ENCODE results near the gene THRB.
A peak's percentile ranks its signal among the peaks of the same experiment; 100 is the strongest.

The THRB gene

GRCh38 chr3:24258727-24259600 is 235.7 kb downstream of the THRB start:
- no peak for DNase-seq

DNA sequence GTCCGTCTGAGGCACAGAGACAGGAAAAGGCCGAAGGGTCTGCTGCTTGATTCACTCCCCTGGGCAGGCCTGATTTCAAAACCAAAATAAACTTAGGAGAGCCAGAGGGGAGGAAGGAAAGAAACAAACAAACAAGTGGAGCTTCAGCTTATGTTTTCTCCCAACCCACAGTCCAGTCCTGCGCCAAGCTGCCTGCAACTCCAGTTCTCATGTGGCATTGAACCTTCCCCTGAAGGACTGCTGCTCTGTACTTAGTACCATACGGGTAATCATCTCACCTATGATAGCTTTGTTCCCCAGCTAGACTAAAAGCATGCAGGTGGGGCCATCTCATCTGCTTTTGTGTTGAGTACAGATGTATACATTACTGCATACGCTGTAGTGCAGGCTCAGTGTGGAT is 236.4 kb downstream of the THRB start:
- DNase-seq: no peak

DNA sequence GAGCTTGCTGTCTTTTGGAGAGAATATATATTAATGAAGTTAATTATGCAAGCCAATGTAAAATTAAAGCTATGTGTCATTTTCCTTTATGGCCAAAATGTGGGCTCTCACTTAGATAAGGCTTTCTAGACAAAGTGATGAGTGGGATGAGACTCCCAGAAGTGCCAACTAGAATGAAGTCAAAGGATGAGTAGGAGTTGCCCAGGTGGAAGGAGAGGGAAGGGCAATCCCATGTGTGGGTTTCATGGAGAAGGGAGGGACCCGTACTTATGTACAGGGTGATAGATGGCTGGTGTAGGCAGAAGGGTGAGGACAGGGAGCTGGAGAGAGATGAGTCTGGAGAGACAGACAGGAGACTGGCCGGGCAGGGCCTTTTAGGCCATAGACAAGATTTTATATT is 239.2 kb downstream of the THRB start:
- no peak for DNase-seq

GRCh38 chr3:24254649-24255048 is 240.0 kb downstream of the THRB start:
- DNase-seq: no peak

GRCh38 chr3:24253336-24253735 is 241.3 kb downstream of the THRB start:
- DNase-seq: no peak

GRCh38 chr3:24249523-24249922 is 245.1 kb downstream of the THRB start:
- DNase-seq: no peak

DNA sequence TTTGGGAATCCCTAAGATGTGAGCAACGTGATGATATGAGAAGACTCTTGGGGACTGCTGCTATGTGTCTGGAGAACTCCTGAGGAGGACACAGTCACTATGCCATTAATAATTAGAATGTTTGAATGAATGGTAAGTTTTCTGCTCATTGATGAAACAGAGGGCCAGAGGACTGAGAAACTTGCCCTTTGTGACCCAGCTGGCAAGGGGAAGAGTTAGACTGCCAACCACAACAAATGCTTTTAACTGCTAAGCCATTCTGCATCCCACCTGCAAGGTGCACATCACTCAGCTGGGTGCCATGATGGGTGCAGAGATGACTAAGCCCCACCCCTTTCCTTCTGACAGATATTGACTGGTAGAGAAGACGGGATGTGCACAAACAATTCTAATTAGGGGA is 249.6 kb downstream of the THRB start:
- no peak for DNase-seq

- no peak for DNase-seq
Measured at GRCh38 chr3:24244491-24244890, 250.2 kb downstream of the THRB start.

- DNase-seq: no peak
Measured at GRCh38 chr3:24242012-24242698, 252.5 kb downstream of the THRB start.

DNA sequence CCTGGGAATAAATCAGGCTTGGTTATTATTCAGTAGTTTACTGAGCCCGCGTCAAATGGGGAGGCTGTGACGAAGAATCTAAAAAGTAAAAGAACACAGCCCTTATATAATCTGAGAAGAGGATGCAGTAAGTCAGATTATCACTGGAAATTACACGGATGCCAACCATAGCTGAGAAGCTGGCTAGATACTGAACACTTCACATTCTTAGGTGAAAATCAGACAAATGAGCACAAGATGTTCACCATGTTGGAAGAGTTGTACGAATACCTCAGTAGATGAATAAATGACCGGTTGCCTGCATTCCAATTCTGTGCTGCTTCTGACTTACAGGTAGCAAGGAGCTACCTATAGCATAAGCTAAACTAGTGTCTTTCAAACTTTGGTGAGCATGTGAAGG is 254.3 kb downstream of the THRB start:
- DNase-seq: no peak

GRCh38 chr3:24237971-24238706 is 256.5 kb downstream of the THRB start:
- peak; percentile 67 to 76 (median 72) for DNase-seq

- no peak for DNase-seq
Measured at GRCh38 chr3:24235121-24235520, 259.5 kb downstream of the THRB start.

DNA sequence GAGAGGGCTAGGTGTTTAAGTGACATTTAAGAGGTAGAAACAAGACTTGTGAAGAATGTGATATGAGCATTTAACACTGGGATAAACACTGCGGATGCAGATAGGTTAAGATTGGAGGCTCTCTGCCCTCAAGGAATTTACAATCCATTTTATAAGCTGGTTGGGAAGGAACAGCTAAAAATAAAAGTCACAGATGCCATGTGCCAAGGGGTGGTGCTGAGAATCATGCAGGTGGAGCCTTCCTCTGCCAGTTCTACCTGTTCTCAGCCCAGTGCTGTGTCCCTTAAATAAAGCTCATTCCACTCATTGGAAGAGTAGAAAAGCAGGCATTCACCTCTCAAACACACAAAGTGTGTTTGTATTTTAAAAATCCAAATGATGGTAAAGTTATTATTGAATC is 261.9 kb downstream of the THRB start:
- no peak for DNase-seq

DNA sequence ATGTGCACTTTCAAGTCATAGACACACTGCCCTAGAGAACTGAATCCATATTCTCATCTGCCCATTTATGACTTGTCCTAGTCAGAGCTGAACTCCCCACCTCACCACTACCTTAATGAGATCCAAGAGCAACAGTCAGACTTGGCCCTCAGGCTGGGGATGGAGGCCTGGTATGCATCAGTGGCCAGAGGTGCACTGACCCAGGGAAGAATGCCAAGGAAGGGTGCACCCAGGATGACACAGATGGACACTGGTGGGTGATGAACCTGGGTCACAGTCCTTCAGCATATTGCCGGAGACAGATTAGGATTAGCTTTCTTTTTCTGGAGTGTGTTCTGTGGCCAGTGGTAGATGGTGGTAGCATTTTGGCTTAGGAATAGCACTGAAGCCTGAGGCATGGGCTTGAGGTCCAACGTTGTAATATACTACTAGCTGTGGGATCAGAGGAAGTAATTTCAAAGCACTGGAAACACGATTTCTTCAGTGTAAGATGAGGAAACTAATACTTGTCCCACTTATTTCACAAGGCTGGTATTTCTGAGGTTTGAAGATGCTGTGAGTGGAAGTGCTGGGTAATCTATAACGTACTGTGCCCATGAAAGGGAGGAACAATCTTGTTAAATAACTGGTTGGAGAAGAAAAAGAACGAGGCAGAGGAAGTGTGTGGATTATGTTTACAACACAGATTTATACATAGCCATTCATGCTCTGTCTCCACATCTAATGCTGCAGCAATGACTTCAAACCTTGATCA is 265.0 kb downstream of the THRB start:
- peak; percentile 24 to 53 (median 53) for DNase-seq

- DNase-seq: no peak
Measured at GRCh38 chr3:24227635-24228034, 267.0 kb downstream of the THRB start.

- no peak for DNase-seq
Measured at GRCh38 chr3:24226397-24226796, 268.3 kb downstream of the THRB start.

GRCh38 chr3:24225385-24225950 is 269.2 kb downstream of the THRB start:
- DNase-seq: no peak

GRCh38 chr3:24224666-24225384 is 269.8 kb downstream of the THRB start:
- DNase-seq: peak; percentile 8 to 53 (median 25)

DNA sequence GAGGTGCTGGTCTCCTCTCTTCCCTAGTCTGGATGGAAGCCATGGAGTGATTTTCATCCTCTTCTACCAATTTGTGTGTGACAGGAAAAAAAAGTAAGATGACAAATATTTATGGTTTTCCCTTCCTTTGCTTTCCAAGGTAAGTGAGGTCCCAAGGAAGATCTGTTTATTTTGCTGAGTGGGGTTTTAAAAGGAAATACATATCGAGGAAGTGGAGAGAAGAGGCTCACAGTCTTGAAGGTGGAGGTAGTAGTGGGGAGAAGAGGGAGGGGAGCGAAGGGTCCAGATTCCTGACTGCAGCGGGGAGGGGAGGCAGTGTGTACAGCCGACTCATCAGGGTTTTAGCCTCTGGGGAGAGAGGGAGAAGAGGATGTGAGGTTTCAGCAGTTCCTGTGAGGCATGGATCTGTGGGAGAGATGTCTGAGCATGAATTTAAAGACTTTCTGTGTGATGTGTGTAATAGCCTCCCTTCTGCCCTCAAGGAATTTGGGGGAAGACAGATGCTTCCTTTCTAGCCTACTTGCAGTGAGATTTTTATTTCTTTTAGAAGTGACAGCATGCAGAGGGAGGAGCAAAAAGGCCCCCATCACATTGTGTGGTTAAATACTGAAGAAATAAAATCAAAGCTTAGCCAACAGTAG is 272.4 kb downstream of the THRB start:
- no peak for DNase-seq

DNA sequence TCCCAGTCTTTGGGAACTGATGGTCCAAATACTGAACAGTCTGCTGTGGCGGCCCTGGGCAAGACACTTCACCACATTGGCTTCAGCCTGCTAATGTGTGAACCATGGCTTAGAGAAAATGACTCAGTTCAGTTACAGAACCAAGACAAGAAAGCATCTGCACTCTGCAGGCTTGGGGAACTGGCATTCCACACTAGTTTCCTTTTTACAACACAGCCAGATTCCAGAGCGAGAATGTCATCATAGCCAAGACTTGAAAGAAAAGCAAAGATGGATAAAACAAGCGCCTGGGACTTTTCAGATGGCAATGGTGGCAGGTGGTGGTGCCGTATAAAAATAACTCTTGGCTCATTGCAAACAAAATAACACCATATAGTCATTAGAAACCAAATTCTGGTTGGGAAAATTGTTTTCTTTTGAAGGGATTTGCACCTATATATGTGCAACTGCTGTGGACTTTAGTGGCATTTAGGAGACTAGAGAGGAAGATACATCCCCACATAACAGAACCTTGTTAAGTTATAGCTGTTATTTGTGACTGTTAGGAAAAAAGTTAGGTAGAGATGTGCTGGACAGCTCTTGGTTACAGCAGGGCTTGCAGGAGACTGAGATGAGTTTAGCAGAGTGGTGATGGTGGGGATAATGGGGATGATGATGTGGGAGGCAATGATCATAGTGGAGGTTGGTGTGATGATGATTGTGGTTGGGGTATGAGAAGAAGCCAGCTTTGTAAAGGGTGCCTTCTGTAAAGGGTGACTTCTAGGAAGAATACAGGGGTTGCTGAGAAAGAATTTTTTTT is 273.6 kb downstream of the THRB start:
- no peak for DNase-seq
